OCI-LY1 (cell line): ENCODE results near the gene MYOZ1.

Experiments used
- CTCF ChIP-seq: fragments of 200-600 bp; sonication (generic), shearing (Covaris generic); IDR thresholded peaks from 2 replicates; pipeline ENCODE4 v1.5.1; 2017; ENCODE audit warnings: mild to moderate bottlenecking, antibody characterized with exemption, low read length, moderate library complexity, mixed read lengths
- EZH2 ChIP-seq: fragments of 200-600 bp; sonication (generic), shearing (Covaris generic); IDR thresholded peaks from 2 replicates; pipeline ENCODE4 v1.8.0; 2017; ENCODE audit warnings: borderline replicate concordance, mixed run types, mild to moderate bottlenecking, antibody characterized with exemption, low read length, moderate library complexity, mixed read lengths

- TF ChIP-seq CTCF (peak; percentile 91), EZH2 (no peak)
These were observed 2.9 kb upstream of the MYOZ1 start for GRCh38 chr10:73644015-73644743.
